Activated CD4-positive, alpha-beta T cell treated with anti-CD3 and anti-CD28 coated beads, Interleukin-2, amount 10 ng/mL, durations not matched to agents 7 days and 5 days (primary cell): ENCODE data around the gene DOCK4. TPM values are rescaled to one million over a fixed set of nuclear protein-coding genes. Genes with fewer than 3 reads are reported as not detected.
"Not testable (repeated sequence)": the region's sequence is repeated elsewhere in the genome, so short reads cannot be mapped to it uniquely, and the experiment has no call there.

Source experiments
- CTCF ChIA-PET: fragments of 350-600 bp; sonication (Branson Sonifier 250); formaldehyde crosslinking; loops from one replicate; lab custom pipeline; 2021; ENCODE audit warnings: antibody characterized with exemption; lab: Charles Lee
- POLR2A ChIA-PET: fragments of 350-600 bp; sonication (Branson Sonifier 250); formaldehyde crosslinking; loops from one replicate; lab custom pipeline; 2021; ENCODE audit warnings: antibody characterized with exemption; lab: Charles Lee
- DNase-seq: peaks from one replicate; pipeline ENCODE4 v3.0.0-alpha.2; 2020
- H3K27ac Mint-ChIP-seq: one replicate; pipeline ENCODE4 v1.8.0; 2021; ENCODE audit warnings: mild to moderate bottlenecking, moderate library complexity, mixed read lengths
- H3K27me3 Mint-ChIP-seq: one replicate; pipeline ENCODE4 v1.8.0; 2021; ENCODE audit warnings: mixed read lengths
- H3K36me3 Mint-ChIP-seq: one replicate; pipeline ENCODE4 v1.8.0; 2021; ENCODE audit warnings: low read depth, mixed read lengths
- H3K4me1 Mint-ChIP-seq: one replicate; pipeline ENCODE4 v1.8.0; 2021; ENCODE audit warnings: mixed read lengths
- H3K4me3 Mint-ChIP-seq: one replicate; pipeline ENCODE4 v1.8.0; 2021; ENCODE audit warnings: mild to moderate bottlenecking, moderate library complexity, mixed read lengths
- H3K9me3 Mint-ChIP-seq: one replicate; pipeline ENCODE4 v1.8.0; 2021; ENCODE audit warnings: mixed read lengths
- total RNA-seq, 2 experiments: library from RNA; stranded (reverse); gene quantifications; one replicate each; pipeline ENCODE4 v1.2.3, GENCODE V29; 2021

DOCK4 gene
- total RNA-seq, 2 experiments from 2014 or later, result 0.12 to 0.25 TPM

GRCh38 chr7:112129655-112130323 is 76.4 kb downstream of the DOCK4 start:
- Mint-ChIP-seq H3K27me3 (peaks cover 2% of the 10 kb centered on the region), H3K4me1 (no peaks in the 10 kb centered on the region), H3K4me3 (no peak overlapping the region), H3K9me3 (no peaks in the 10 kb centered on the region), H3K27ac (no peak overlapping the region), H3K36me3 (peaks cover 2% of the 10 kb centered on the region)
- CTCF ChIA-PET, result no interaction called here
- POLR2A ChIA-PET, result no interaction called here
- DNase-seq, result no peak

GRCh38 chr7:112128461-112129425 is 77.5 kb downstream of the DOCK4 start:
- H3K4me1 Mint-ChIP-seq, H3K36me3 Mint-ChIP-seq, H3K27ac Mint-ChIP-seq, DNase-seq, H3K9me3 Mint-ChIP-seq, H3K4me3 Mint-ChIP-seq, CTCF ChIA-PET, H3K27me3 Mint-ChIP-seq, POLR2A ChIA-PET: not testable (repeated sequence)

- H3K9me3 Mint-ChIP-seq, result not testable (repeated sequence)
Observed at GRCh38 chr7:112128041-112128440, 78.2 kb downstream of the DOCK4 start.

GRCh38 chr7:112125250-112125649 is 80.9 kb downstream of the DOCK4 start:
- Mint-ChIP-seq H3K27ac (no peak overlapping the region), H3K4me3 (no peak overlapping the region), H3K4me1 (no peaks in the 10 kb centered on the region), H3K27me3 (no peaks in the 10 kb centered on the region), H3K9me3 (no peaks in the 10 kb centered on the region), H3K36me3 (peaks cover 2% of the 10 kb centered on the region)
- POLR2A ChIA-PET, result no interaction called here
- CTCF ChIA-PET, result interaction anchor here (2.0 kb wide), 1 partner anchor 10 kb away, joined by 4 read pairs; no protein-coding TSS in a partner anchor
- DNase-seq, result no peak

More at GRCh38 chr7:112128041-112128440, 78.2 kb downstream of the DOCK4 start:
- H3K4me3 Mint-ChIP-seq, CTCF ChIA-PET, H3K27ac Mint-ChIP-seq, H3K4me1 Mint-ChIP-seq, DNase-seq, POLR2A ChIA-PET, H3K36me3 Mint-ChIP-seq, H3K27me3 Mint-ChIP-seq: not testable (repeated sequence)

- H3K9me3 Mint-ChIP-seq, result no peaks in the 10 kb centered on the region
- no peaks in the 10 kb centered on the region for H3K27me3 Mint-ChIP-seq
- no peaks in the 10 kb centered on the region for H3K4me1 Mint-ChIP-seq
- ChIA-PET CTCF (no interaction called here), POLR2A (no interaction called here)
- no peak for DNase-seq
- no peak overlapping the region for H3K4me3 Mint-ChIP-seq
- no peak overlapping the region for H3K27ac Mint-ChIP-seq
- peaks cover 2% of the 10 kb centered on the region for H3K36me3 Mint-ChIP-seq
Observed at GRCh38 chr7:112124061-112124766, 82.0 kb downstream of the DOCK4 start.

GRCh38 chr7:112122798-112123197 is 83.4 kb downstream of the DOCK4 start:
- CTCF ChIA-PET, result no interaction called here

GRCh38 chr7:112122144-112122543 is 84.1 kb downstream of the DOCK4 start:
- H3K4me3 Mint-ChIP-seq, result no peak overlapping the region
- CTCF ChIA-PET, result no interaction called here
- no peaks in the 10 kb centered on the region for H3K4me1 Mint-ChIP-seq
- DNase-seq, result no peak
- POLR2A ChIA-PET, result no interaction called here
- H3K9me3 Mint-ChIP-seq, result no peaks in the 10 kb centered on the region
- H3K27ac Mint-ChIP-seq, result no peak overlapping the region
- H3K36me3 Mint-ChIP-seq, result peaks cover 2% of the 10 kb centered on the region
- H3K27me3 Mint-ChIP-seq, result no peaks in the 10 kb centered on the region

More at GRCh38 chr7:112122798-112123197, 83.4 kb downstream of the DOCK4 start:
- Mint-ChIP-seq H3K9me3 (no peaks in the 10 kb centered on the region), H3K36me3 (peaks cover 2% of the 10 kb centered on the region), H3K4me1 (no peaks in the 10 kb centered on the region), H3K27me3 (no peaks in the 10 kb centered on the region), H3K4me3 (no peak overlapping the region), H3K27ac (no peak overlapping the region)
- no peak for DNase-seq
- POLR2A ChIA-PET, result no interaction called here

GRCh38 chr7:112121318-112121717 is 84.9 kb downstream of the DOCK4 start:
- POLR2A ChIA-PET, result no interaction called here
- H3K27ac Mint-ChIP-seq, result no peak overlapping the region
- H3K27me3 Mint-ChIP-seq, result no peaks in the 10 kb centered on the region
- H3K36me3 Mint-ChIP-seq, result peaks cover under 1% of the 10 kb centered on the region
- H3K4me1 Mint-ChIP-seq, result no peaks in the 10 kb centered on the region
- DNase-seq, result no peak
- no peaks in the 10 kb centered on the region for H3K9me3 Mint-ChIP-seq
- no peak overlapping the region for H3K4me3 Mint-ChIP-seq
- CTCF ChIA-PET, result no interaction called here

GRCh38 chr7:112120696-112121217 is 85.4 kb downstream of the DOCK4 start:
- H3K27ac Mint-ChIP-seq, result no peak overlapping the region
- no peak for DNase-seq
- ChIA-PET POLR2A (no interaction called here), CTCF (no interaction called here)
- no peak overlapping the region for H3K4me3 Mint-ChIP-seq
- no peaks in the 10 kb centered on the region for H3K4me1 Mint-ChIP-seq
- H3K9me3 Mint-ChIP-seq, result no peaks in the 10 kb centered on the region
- H3K27me3 Mint-ChIP-seq, result no peaks in the 10 kb centered on the region
- H3K36me3 Mint-ChIP-seq, result no peaks in the 10 kb centered on the region

GRCh38 chr7:112118581-112119566 is 87.3 kb downstream of the DOCK4 start:
- DNase-seq, result no peak
- H3K4me3 Mint-ChIP-seq, result no peak overlapping the region
- H3K4me1 Mint-ChIP-seq, result no peaks in the 10 kb centered on the region
- no peak overlapping the region for H3K27ac Mint-ChIP-seq
- CTCF ChIA-PET, result no interaction called here
- H3K9me3 Mint-ChIP-seq, result no peaks in the 10 kb centered on the region
- H3K27me3 Mint-ChIP-seq, result no peaks in the 10 kb centered on the region
- no peaks in the 10 kb centered on the region for H3K36me3 Mint-ChIP-seq
- POLR2A ChIA-PET, result no interaction called here

- DNase-seq, result no peak
- POLR2A ChIA-PET, result no interaction called here
- H3K4me3 Mint-ChIP-seq, result no peak overlapping the region
- no peaks in the 10 kb centered on the region for H3K9me3 Mint-ChIP-seq
- no peaks in the 10 kb centered on the region for H3K36me3 Mint-ChIP-seq
- CTCF ChIA-PET, result no interaction called here
- H3K4me1 Mint-ChIP-seq, result no peaks in the 10 kb centered on the region
- H3K27me3 Mint-ChIP-seq, result no peaks in the 10 kb centered on the region
- H3K27ac Mint-ChIP-seq, result no peak overlapping the region
Observed at GRCh38 chr7:112116894-112117293, 89.3 kb downstream of the DOCK4 start.

GRCh38 chr7:112116358-112116757 is 89.8 kb downstream of the DOCK4 start:
- Mint-ChIP-seq H3K27ac (no peak overlapping the region), H3K36me3 (no peaks in the 10 kb centered on the region), H3K4me3 (no peak overlapping the region), H3K27me3 (no peaks in the 10 kb centered on the region), H3K4me1 (no peaks in the 10 kb centered on the region), H3K9me3 (no peaks in the 10 kb centered on the region)
- ChIA-PET CTCF (no interaction called here), POLR2A (no interaction called here)
- no peak for DNase-seq
